Adipocyte (in vitro differentiated cells): ENCODE measurements around the gene ADAMTS16.

Source experiments
- DNase-seq: peaks from one replicate; pipeline ENCODE4 v3.0.0-alpha.2; 2015; ENCODE audit warnings: low read depth
- H3K27me3 ChIP-seq: replicated peaks from 2 replicates; pipeline ENCODE4 v1.7.0; 2013; ENCODE audit warnings: mild to moderate bottlenecking, low read length, moderate library complexity; ENCODE audit not compliant: control insufficient read depth, insufficient read depth
- H3K36me3 ChIP-seq: 2 replicates; pipeline ENCODE4 v1.7.0; 2013; ENCODE audit warnings: low read length, mild to moderate bottlenecking, moderate library complexity; ENCODE audit not compliant: control insufficient read depth, insufficient read depth, severe bottlenecking
- H3K4me1 ChIP-seq: 2 replicates; pipeline ENCODE4 v1.7.0; 2013; ENCODE audit warnings: mild to moderate bottlenecking, low read length, moderate library complexity; ENCODE audit not compliant: control insufficient read depth, insufficient read depth
- H3K4me3 ChIP-seq: 2 replicates; pipeline ENCODE4 v1.7.0; 2013; ENCODE audit warnings: mild to moderate bottlenecking, low read length, moderate library complexity
- H3K9ac ChIP-seq: 2 replicates; pipeline ENCODE4 v1.7.0; 2013; ENCODE audit warnings: mild to moderate bottlenecking, low read length, moderate library complexity
- H3K9me3 ChIP-seq: 2 replicates; pipeline ENCODE4 v1.7.0; 2013; ENCODE audit warnings: mild to moderate bottlenecking, low read length, moderate library complexity; ENCODE audit not compliant: control insufficient read depth

ADAMTS16 gene

DNA sequence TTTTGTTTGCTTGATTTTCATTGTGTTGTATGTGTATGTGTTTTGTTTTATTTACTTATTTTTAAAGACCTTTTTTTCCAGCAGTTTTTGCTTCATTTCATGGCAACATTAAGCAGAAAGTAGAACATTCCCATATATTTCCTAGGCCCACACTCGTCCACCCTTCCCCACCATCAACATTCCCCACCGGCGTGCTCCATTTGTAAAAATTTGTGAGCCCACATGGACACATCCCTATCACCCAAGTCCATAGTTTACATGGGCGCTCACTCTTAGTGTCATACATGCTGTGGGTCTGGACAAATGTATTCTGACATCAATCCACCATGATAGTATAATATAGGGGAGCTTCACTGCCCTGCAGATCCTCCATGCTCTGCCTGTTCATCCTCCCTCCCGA, 133.8 kb downstream of the ADAMTS16 start:
- Histone ChIP-seq H3K9ac (no peak overlapping the region), H3K27me3 (no peaks in the 10 kb centered on the region), H3K9me3 (no peaks in the 10 kb centered on the region), H3K4me3 (no peak overlapping the region), H3K36me3 (no peaks in the 10 kb centered on the region), H3K4me1 (peaks cover 16% of the 10 kb centered on the region)
- no peak for DNase-seq

DNA sequence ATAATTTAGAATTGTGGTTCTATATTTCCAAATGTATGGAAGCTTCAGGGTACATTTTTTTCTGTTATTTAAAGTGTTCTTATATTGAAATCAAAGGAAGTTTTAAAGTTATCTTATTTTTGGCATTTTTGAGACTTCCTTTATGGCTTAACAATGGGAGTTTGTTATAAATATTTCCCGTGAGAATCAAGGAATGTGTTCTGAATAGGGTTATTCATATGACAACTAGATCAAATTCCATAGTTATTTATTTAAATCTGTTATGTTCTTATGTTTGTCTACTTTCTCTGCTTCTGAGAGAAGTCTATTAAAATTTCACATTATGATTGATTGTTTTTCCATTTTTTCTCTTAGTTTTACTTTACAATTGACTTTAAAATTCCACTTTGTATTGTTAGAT, 135.1 kb downstream of the ADAMTS16 start:
- Histone ChIP-seq H3K4me3 (no peak overlapping the region), H3K27me3 (no peaks in the 10 kb centered on the region)
- no peak for DNase-seq

GRCh38 chr5:5276430-5276829, 136.3 kb downstream of the ADAMTS16 start:
- no peaks in the 10 kb centered on the region for H3K9me3 ChIP-seq
- no peak for DNase-seq
- H3K27me3 ChIP-seq: no peaks in the 10 kb centered on the region
- no peak overlapping the region for H3K9ac ChIP-seq
- peaks cover 7% of the 10 kb centered on the region for H3K4me1 ChIP-seq
- H3K4me3 ChIP-seq: no peak overlapping the region
- no peaks in the 10 kb centered on the region for H3K36me3 ChIP-seq

More for the DNA sequence above, 135.1 kb downstream of the ADAMTS16 start:
- Histone ChIP-seq H3K4me1 (peaks cover 16% of the 10 kb centered on the region), H3K9ac (no peak overlapping the region), H3K36me3 (no peaks in the 10 kb centered on the region), H3K9me3 (no peaks in the 10 kb centered on the region)

DNA sequence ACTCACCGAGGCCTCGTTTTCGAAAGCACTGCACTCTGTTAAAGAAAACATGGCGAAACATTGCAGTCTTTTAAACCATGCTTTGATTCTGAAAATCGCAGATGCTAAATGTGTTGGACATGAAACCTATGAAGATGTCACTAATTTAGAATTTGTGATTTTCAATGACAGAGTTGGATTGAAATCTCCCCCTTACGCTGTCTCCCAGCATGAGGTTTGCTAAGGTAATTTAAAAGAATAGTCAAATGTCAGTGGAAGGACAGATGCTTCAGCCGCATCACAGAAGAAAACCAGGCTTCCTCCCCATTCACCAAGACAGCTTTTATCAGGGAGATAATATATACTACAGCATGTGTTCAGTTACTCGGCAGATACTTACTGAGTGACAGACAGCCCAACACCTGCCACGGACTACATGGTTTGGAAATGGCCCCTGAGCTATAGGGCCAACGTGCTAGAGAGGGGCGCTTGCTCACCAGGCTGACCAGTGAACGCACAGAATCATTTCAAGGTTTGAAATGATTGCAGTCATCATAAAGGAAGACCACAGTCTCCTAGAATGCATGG, 136.9 kb downstream of the ADAMTS16 start:
- H3K4me3 ChIP-seq: no peak overlapping the region

GRCh38 chr5:5278201-5278814, 138.2 kb downstream of the ADAMTS16 start:
- Histone ChIP-seq H3K4me3 (no peak overlapping the region), H3K36me3 (no peaks in the 10 kb centered on the region), H3K9ac (no peak overlapping the region), H3K4me1 (no peaks in the 10 kb centered on the region), H3K9me3 (no peaks in the 10 kb centered on the region), H3K27me3 (no peaks in the 10 kb centered on the region)
- DNase-seq: no peak

More for the DNA sequence above, 136.9 kb downstream of the ADAMTS16 start:
- peaks cover under 1% of the 10 kb centered on the region for H3K4me1 ChIP-seq
- no peaks in the 10 kb centered on the region for H3K27me3 ChIP-seq
- H3K9me3 ChIP-seq: no peaks in the 10 kb centered on the region
- no peak overlapping the region for H3K9ac ChIP-seq
- no peaks in the 10 kb centered on the region for H3K36me3 ChIP-seq
- no peak for DNase-seq

DNA sequence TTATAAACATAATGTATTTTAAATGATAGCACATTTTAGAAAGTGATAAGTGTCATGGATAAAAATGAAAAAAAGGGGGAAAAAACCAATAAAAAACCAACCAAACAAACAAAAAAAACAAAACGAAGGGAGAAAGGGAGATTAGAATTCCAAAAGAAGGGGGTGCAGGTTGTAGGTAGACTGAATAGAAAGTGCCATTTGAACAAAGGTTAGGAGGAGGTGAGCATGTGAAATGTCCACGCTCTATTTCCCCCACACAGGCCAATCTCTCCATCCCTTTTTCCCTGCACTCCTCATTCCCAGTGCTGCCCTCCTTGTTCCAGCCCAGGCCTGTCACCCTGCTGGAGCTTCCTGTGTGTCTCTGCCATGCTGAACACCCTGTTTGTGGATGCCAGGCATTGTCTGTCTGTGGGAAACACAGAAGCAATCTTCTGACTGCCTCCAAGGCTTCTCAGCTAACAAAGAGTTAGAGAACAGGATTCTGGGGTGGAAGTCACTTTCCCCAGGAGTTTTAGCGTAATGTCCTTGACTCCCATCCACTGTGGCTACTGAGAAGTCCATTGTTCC, 138.8 kb downstream of the ADAMTS16 start:
- no peak overlapping the region for H3K9ac ChIP-seq

GRCh38 chr5:5285906-5286305, 145.8 kb downstream of the ADAMTS16 start:
- peaks cover 5% of the 10 kb centered on the region for H3K9me3 ChIP-seq
- no peaks in the 10 kb centered on the region for H3K36me3 ChIP-seq
- H3K9ac ChIP-seq: no peak overlapping the region
- H3K27me3 ChIP-seq: no peaks in the 10 kb centered on the region
- H3K4me1 ChIP-seq: peaks cover 3% of the 10 kb centered on the region
- no peak overlapping the region for H3K4me3 ChIP-seq
- no peak for DNase-seq

More for the DNA sequence above, 138.8 kb downstream of the ADAMTS16 start:
- H3K9me3 ChIP-seq: peaks cover 5% of the 10 kb centered on the region
- no peak for DNase-seq
- H3K4me1 ChIP-seq: no peaks in the 10 kb centered on the region
- H3K27me3 ChIP-seq: no peaks in the 10 kb centered on the region
- no peaks in the 10 kb centered on the region for H3K36me3 ChIP-seq
- no peak overlapping the region for H3K4me3 ChIP-seq

DNA sequence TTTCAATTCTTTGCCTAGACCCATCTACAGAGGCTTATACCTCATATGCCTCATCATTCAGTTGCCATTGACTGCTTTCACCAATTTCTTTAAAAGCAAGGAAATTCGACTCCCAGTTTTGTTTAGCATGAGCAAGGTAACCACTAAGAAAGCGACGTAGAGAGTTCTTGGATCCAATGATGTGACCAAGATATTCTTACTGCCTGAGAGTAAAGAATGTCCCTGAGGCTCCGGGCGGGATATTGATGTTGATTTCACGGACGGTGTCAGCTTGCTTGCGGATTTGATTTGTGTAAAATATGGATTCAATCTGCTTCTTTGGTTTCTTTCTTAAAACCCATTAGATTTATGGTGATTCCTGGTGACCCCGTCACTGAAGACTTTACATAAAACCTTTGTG, 147.3 kb downstream of the ADAMTS16 start:
- no peak for DNase-seq
- no peak overlapping the region for H3K9ac ChIP-seq
- H3K36me3 ChIP-seq: no peaks in the 10 kb centered on the region
- no peaks in the 10 kb centered on the region for H3K27me3 ChIP-seq
- H3K9me3 ChIP-seq: peaks cover 5% of the 10 kb centered on the region
- H3K4me1 ChIP-seq: peaks cover 8% of the 10 kb centered on the region
- H3K4me3 ChIP-seq: no peak overlapping the region

- Histone ChIP-seq H3K4me3 (no peak overlapping the region), H3K9ac (no peak overlapping the region), H3K4me1 (peaks cover 8% of the 10 kb centered on the region), H3K27me3 (no peaks in the 10 kb centered on the region), H3K9me3 (peaks cover 5% of the 10 kb centered on the region), H3K36me3 (no peaks in the 10 kb centered on the region)
- no peak for DNase-seq
These were observed 148.1 kb downstream of the ADAMTS16 start for GRCh38 chr5:5288201-5288600.

DNA sequence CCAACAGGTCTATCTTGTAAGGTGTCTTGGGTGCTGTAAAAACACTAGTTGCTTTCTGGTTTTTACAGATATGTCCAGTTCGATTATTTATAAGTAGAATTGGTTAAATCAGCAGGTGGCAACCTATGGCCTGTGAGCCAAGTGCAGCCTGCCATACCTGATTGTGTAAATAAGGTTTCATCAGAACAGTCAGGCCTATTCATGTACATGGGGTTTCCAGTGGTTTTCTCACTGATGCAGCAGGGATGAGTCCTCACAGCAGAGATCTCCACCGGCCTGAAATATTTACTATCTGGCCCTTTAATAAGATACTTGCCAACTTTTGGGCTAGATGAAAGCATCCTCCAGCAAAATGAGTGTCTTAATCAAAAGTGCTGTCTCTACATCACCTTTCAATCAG, 149.4 kb downstream of the ADAMTS16 start:
- H3K9ac ChIP-seq: no peak overlapping the region
- no peaks in the 10 kb centered on the region for H3K27me3 ChIP-seq
- peaks cover 8% of the 10 kb centered on the region for H3K4me1 ChIP-seq
- H3K9me3 ChIP-seq: peaks cover 4% of the 10 kb centered on the region
- DNase-seq: no peak
- no peaks in the 10 kb centered on the region for H3K36me3 ChIP-seq
- H3K4me3 ChIP-seq: no peak overlapping the region

DNA sequence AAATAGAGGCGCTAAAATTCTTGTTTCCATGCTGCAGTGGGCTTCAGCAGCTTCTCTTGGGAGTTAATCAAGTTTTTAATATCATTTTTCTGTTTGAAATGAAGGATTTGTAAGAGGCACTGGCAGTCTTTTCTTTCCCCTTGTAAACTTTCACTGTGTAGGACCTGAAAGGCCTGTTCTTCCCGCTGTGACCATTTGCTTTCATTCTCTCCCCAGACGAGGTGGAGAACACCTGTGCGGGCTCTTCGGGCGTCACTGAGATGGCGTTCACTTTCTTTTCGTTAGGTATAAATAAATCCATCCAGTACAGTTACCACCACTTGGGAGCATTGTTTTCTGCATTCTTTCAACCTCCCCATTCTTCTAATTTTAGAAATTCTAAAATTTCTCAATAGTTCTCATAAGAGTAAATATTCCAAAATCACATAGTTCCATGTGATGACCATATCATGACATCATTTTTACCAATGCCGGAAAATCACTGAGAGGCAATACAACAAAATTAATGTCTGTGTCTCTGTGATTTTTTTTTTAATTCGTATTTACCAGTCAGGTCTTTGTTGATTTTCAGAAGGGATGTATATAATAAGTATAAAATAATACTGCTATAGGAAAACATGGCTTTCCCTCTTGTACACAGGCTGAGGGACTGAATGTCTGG, 150.7 kb downstream of the ADAMTS16 start:
- Histone ChIP-seq H3K4me3 (no peak overlapping the region), H3K36me3 (no peaks in the 10 kb centered on the region), H3K9ac (no peak overlapping the region), H3K9me3 (peaks cover 4% of the 10 kb centered on the region), H3K4me1 (peaks cover 8% of the 10 kb centered on the region), H3K27me3 (no peaks in the 10 kb centered on the region)
- DNase-seq: no peak
